Dendritic cell treated with granulocyte-macrophage colony-stimulating factor and Interleukin-4, amounts not matched to agents 40 ng/mL and 50 ng/mL, for 4 days (primary cell): ENCODE measurements around the gene UNC80.

Source experiments
- H3K27ac Mint-ChIP-seq: one replicate; pipeline ENCODE4 v1.8.0; 2022; ENCODE audit warnings: mild to moderate bottlenecking, mixed read lengths
- H3K27me3 Mint-ChIP-seq: one replicate; pipeline ENCODE4 v1.8.0; 2022; ENCODE audit warnings: mild to moderate bottlenecking, mixed read lengths
- H3K36me3 Mint-ChIP-seq: one replicate; pipeline ENCODE4 v1.8.0; 2022; ENCODE audit warnings: low read depth, mixed read lengths
- H3K4me1 Mint-ChIP-seq: one replicate; pipeline ENCODE4 v1.8.0; 2022; ENCODE audit warnings: low read depth, mixed read lengths
- H3K4me3 Mint-ChIP-seq: one replicate; pipeline ENCODE4 v1.8.0; 2022; ENCODE audit warnings: mild to moderate bottlenecking, moderate library complexity, mixed read lengths
- H3K9me3 Mint-ChIP-seq: one replicate; pipeline ENCODE4 v1.8.0; 2022; ENCODE audit warnings: mixed read lengths
- intact Hi-C: fragments of 100-400 bp; cut with micrococcal nuclease; formaldehyde crosslinking; loops from one replicate; pipeline ENCODE4 v1.15.0; 2022

The UNC80 gene

DNA sequence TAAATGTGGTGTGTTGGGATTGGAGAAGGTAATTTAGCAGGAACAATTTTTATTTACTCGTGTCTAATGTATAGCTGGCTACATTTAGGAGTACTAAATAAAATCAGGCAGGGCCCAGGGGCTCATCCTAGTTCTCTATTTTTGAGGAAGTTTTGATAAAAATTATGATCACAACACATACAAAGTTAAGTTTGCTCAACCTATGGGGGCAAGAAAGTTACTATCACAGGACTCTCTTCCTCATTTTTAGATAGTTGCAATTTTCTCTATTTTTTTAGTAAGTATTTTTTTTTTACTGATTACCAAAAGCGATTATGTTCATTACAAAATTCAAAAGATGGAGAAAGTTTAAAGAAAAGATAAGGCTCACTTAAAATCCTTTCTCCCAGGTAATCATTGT, 170.8 kb downstream of the UNC80 start:
- H3K4me1 Mint-ChIP-seq = no peaks in the 10 kb centered on the region
- H3K27ac Mint-ChIP-seq = no peak overlapping the region
- no peaks in the 10 kb centered on the region for H3K9me3 Mint-ChIP-seq
- H3K36me3 Mint-ChIP-seq = no peaks in the 10 kb centered on the region
- intact Hi-C loops = no loop called here
- no peak overlapping the region for H3K4me3 Mint-ChIP-seq
- no peaks in the 10 kb centered on the region for H3K27me3 Mint-ChIP-seq

GRCh38 chr2:209942936-209943605, 171.4 kb downstream of the UNC80 start:
- Mint-ChIP-seq H3K9me3 (no peaks in the 10 kb centered on the region), H3K36me3 (no peaks in the 10 kb centered on the region), H3K4me3 (no peak overlapping the region), H3K27me3 (no peaks in the 10 kb centered on the region), H3K4me1 (no peaks in the 10 kb centered on the region), H3K27ac (no peak overlapping the region)
- intact Hi-C loops = no loop called here

GRCh38 chr2:209943776-209944175, 172.1 kb downstream of the UNC80 start:
- Mint-ChIP-seq H3K36me3 (no peaks in the 10 kb centered on the region), H3K4me3 (no peak overlapping the region), H3K27ac (no peak overlapping the region), H3K4me1 (no peaks in the 10 kb centered on the region), H3K27me3 (no peaks in the 10 kb centered on the region), H3K9me3 (no peaks in the 10 kb centered on the region)
- intact Hi-C loops = no loop called here

DNA sequence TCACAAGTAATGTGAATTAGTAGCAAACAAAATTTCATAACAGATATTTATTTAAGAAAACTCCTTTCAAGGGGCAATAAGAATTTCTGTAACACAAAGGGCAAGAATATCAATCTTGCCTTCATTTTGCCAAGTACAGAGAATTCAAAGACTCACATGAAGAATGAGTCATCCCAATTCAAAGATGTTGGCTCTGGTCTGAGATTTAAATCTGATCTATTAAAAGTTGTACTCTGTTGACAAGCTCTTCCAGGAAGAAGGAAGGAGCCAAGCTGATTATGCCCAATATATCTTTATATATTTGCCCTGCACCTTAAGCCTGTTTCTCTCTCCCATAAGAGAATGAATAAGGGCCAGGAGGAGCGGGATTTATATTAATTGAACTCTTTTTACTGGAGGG, 174.9 kb downstream of the UNC80 start:
- H3K36me3 Mint-ChIP-seq = no peaks in the 10 kb centered on the region
- H3K9me3 Mint-ChIP-seq = no peaks in the 10 kb centered on the region
- no peaks in the 10 kb centered on the region for H3K4me1 Mint-ChIP-seq
- H3K4me3 Mint-ChIP-seq = no peak overlapping the region
- intact Hi-C loops = no loop called here
- H3K27me3 Mint-ChIP-seq = peaks cover 2% of the 10 kb centered on the region
- H3K27ac Mint-ChIP-seq = no peak overlapping the region

DNA sequence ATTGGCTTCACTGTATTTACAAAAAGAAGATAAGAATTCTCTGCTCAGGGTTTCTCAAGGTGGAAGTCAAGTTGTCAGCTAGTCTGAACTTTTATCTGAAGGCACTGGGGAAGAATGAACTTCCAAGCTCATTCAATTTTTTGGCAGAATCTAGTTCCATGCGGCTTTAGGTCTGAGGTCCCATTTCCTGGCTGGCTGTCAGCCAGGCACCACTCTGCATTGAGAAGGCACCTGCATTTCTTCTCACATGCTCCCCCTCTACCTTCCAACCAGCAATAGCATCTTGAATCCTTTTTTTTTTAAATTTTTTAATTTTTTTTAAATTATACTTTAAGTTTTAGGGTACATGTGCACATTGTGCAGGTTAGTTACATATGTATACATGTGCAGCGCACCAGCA, 184.6 kb downstream of the UNC80 start:
- H3K27me3 Mint-ChIP-seq = peaks cover 4% of the 10 kb centered on the region
- no peaks in the 10 kb centered on the region for H3K36me3 Mint-ChIP-seq
- no peak overlapping the region for H3K4me3 Mint-ChIP-seq
- no peaks in the 10 kb centered on the region for H3K9me3 Mint-ChIP-seq
- intact Hi-C loops = no loop called here
- no peak overlapping the region for H3K27ac Mint-ChIP-seq
- peaks cover 6% of the 10 kb centered on the region for H3K4me1 Mint-ChIP-seq

GRCh38 chr2:209958016-209958415, 186.4 kb downstream of the UNC80 start:
- Mint-ChIP-seq H3K27me3 (peaks cover 3% of the 10 kb centered on the region), H3K27ac (no peak overlapping the region), H3K9me3 (no peaks in the 10 kb centered on the region), H3K36me3 (no peaks in the 10 kb centered on the region), H3K4me1 (peaks cover 6% of the 10 kb centered on the region), H3K4me3 (no peak overlapping the region)
- intact Hi-C loops = no loop called here

GRCh38 chr2:209960045-209960444, 188.4 kb downstream of the UNC80 start:
- peaks cover 6% of the 10 kb centered on the region for H3K4me1 Mint-ChIP-seq
- H3K27ac Mint-ChIP-seq = no peak overlapping the region
- H3K4me3 Mint-ChIP-seq = no peak overlapping the region
- no peaks in the 10 kb centered on the region for H3K9me3 Mint-ChIP-seq
- peaks cover 3% of the 10 kb centered on the region for H3K27me3 Mint-ChIP-seq
- H3K36me3 Mint-ChIP-seq = no peaks in the 10 kb centered on the region
- intact Hi-C loops = loop anchor here (5.0 kb wide), 1 partner anchor 623 kb away; no protein-coding TSS in a partner anchor

DNA sequence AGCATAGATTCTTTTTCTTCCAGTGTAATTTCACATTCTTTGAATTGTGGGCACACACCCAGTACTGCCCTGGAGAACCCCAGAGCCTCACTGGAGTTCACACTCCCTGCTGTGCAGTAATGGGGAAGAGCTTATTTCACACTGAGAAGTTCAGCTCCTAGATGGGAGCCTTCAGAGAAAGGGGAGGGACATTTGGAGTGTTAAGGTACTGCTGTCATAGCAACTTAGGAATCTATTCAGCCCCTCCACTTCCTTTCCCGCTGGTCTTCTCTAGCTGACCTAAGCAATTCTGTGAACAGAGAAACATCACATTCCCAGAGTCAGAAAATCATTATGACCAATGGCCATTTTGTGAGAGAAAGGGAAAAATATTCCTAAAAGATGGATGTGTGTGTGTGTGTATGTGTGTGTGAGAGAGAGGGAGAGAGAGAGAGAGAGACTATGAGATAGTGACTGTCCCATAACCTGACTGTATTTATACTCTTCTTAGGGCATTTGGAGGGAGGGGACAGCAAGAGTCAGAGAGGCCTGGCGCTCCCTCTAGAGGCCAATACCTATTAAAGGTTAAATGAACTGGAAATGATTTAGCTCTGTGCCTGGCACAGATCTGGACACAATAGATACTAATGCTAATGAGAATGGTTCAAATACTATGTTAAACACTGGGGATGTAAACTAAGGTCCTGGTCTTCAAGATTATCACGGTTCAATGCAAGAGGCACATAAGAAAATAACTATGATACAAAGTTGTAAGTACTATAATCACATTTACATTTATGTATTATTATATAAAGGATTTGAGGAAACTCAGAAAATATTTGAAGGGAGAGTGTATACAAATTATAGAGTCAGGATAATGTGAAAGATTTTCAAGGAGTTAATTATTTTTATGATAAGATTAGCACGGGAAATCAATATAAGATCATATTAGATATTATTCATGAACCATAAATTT, 189.3 kb downstream of the UNC80 start:
- intact Hi-C loops = loop anchor here (5.0 kb wide), 1 partner anchor 624 kb away; no protein-coding TSS in a partner anchor
- no peak overlapping the region for H3K27ac Mint-ChIP-seq
- H3K9me3 Mint-ChIP-seq = no peaks in the 10 kb centered on the region
- H3K27me3 Mint-ChIP-seq = peaks cover 3% of the 10 kb centered on the region
- no peak overlapping the region for H3K4me3 Mint-ChIP-seq
- peaks cover 6% of the 10 kb centered on the region for H3K4me1 Mint-ChIP-seq
- no peaks in the 10 kb centered on the region for H3K36me3 Mint-ChIP-seq

GRCh38 chr2:209965723-209966122, 194.1 kb downstream of the UNC80 start:
- H3K9me3 Mint-ChIP-seq = no peaks in the 10 kb centered on the region
- H3K27ac Mint-ChIP-seq = no peak overlapping the region
- peaks cover 5% of the 10 kb centered on the region for H3K4me1 Mint-ChIP-seq
- H3K36me3 Mint-ChIP-seq = no peaks in the 10 kb centered on the region
- H3K27me3 Mint-ChIP-seq = no peaks in the 10 kb centered on the region
- intact Hi-C loops = no loop called here
- H3K4me3 Mint-ChIP-seq = no peak overlapping the region

GRCh38 chr2:209969692-209970091, 198.1 kb downstream of the UNC80 start:
- Mint-ChIP-seq H3K27ac (no peak overlapping the region), H3K4me1 (no peaks in the 10 kb centered on the region), H3K9me3 (no peaks in the 10 kb centered on the region), H3K4me3 (no peak overlapping the region), H3K27me3 (peaks cover 7% of the 10 kb centered on the region), H3K36me3 (no peaks in the 10 kb centered on the region)
- intact Hi-C loops = no loop called here

DNA sequence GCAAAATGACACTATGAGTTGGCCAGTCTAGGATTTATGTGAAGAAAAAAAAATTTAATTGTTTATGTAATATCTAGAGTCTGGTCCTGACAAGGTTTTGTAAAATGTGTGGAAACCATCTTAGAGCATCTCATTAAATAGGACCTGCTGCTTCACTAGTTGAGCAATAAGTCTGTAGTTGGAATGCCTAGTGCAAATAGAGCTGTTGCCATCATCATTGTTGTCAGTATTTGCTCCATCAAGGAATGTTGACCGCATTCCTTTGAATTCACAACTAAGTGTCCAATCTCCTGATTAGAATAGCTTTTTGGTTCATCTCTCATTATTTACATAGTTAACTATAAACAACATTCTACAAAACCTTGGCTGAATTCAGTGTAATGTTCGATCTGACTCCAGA, 198.6 kb downstream of the UNC80 start:
- Mint-ChIP-seq H3K36me3 (no peaks in the 10 kb centered on the region), H3K27me3 (peaks cover 7% of the 10 kb centered on the region), H3K27ac (no peak overlapping the region), H3K9me3 (no peaks in the 10 kb centered on the region), H3K4me1 (no peaks in the 10 kb centered on the region), H3K4me3 (no peak overlapping the region)
- intact Hi-C loops = no loop called here

GRCh38 chr2:209970711-209971110, 199.1 kb downstream of the UNC80 start:
- peaks cover 7% of the 10 kb centered on the region for H3K27me3 Mint-ChIP-seq
- intact Hi-C loops = no loop called here
- H3K9me3 Mint-ChIP-seq = no peaks in the 10 kb centered on the region
- H3K4me1 Mint-ChIP-seq = no peaks in the 10 kb centered on the region
- H3K27ac Mint-ChIP-seq = no peak overlapping the region
- no peak overlapping the region for H3K4me3 Mint-ChIP-seq
- H3K36me3 Mint-ChIP-seq = no peaks in the 10 kb centered on the region

DNA sequence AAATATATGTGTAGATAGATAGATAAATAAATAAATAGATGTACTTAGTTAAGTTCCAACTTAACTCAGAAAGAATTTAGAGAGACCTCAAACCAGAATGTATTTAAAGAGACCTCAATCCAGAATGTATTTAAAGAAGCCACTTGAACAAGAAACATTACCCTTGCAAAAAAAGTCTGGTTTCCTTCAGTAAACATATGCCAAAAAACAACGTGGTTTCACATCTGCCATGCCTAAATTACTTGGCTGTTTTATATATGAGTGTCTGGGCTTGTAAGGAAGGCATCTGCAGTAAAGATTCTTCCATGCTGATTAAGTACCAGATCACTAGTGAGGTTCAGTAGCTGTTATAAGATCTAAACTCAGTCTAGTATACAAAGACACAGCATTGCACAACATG, 201.7 kb downstream of the UNC80 start:
- peaks cover 7% of the 10 kb centered on the region for H3K27me3 Mint-ChIP-seq
- no peaks in the 10 kb centered on the region for H3K36me3 Mint-ChIP-seq
- no peaks in the 10 kb centered on the region for H3K9me3 Mint-ChIP-seq
- no peak overlapping the region for H3K27ac Mint-ChIP-seq
- no peaks in the 10 kb centered on the region for H3K4me1 Mint-ChIP-seq
- H3K4me3 Mint-ChIP-seq = no peak overlapping the region
- intact Hi-C loops = no loop called here

- Mint-ChIP-seq H3K36me3 (no peaks in the 10 kb centered on the region), H3K4me1 (no peaks in the 10 kb centered on the region), H3K4me3 (no peak overlapping the region), H3K9me3 (no peaks in the 10 kb centered on the region), H3K27ac (no peak overlapping the region), H3K27me3 (peaks cover 7% of the 10 kb centered on the region)
- intact Hi-C loops = no loop called here
Observed at GRCh38 chr2:209974576-209974975, 202.9 kb downstream of the UNC80 start.
